Common myeloid progenitor, CD34-positive (primary cell): Measurements from ENCODE around the gene MT1B.

Experiments used
- CTCF ChIA-PET: fragments of 350-600 bp; sonication (Branson Sonifier 250); formaldehyde crosslinking; loops from one replicate; lab custom pipeline; 2021; ENCODE audit warnings: antibody characterized with exemption; lab: Charles Lee
- POLR2A ChIA-PET: fragments of 350-600 bp; sonication (Branson Sonifier 250); formaldehyde crosslinking; loops from one replicate; lab custom pipeline; 2021; ENCODE audit warnings: antibody characterized with exemption; lab: Charles Lee
- DNase-seq, 3 donors: peaks; one replicate each; pipeline versions ENCODE4 v3.0.0 to v3.0.0-alpha.2; 2013
- H3K27ac ChIP-seq, 2 experiments: 1 replicate in 1 of 2; 2 replicates in 1 of 2; pipeline ENCODE4 v1.7.0; 2013; ENCODE audit warnings: inconsistent platforms in 2 of 2, low read length in 2 of 2, mild to moderate bottlenecking in 2 of 2, low read depth in 1 of 2, moderate library complexity in 1 of 2; ENCODE audit not compliant: severe bottlenecking in 2 of 2, insufficient read depth in 1 of 2, poor library complexity in 1 of 2
- H3K27me3 ChIP-seq, 5 experiments: replicated peaks in 2 of 5; 1 replicate in 3 of 5; 2 replicates in 2 of 5; pipeline versions ENCODE4 v1.6.1 to v1.7.0; 2013; ENCODE audit warnings: low read length in 4 of 5, mild to moderate bottlenecking in 2 of 5, moderate library complexity in 2 of 5, inconsistent platforms in 1 of 5; ENCODE audit not compliant: insufficient read depth in 5 of 5, control insufficient read depth in 4 of 5
- H3K36me3 ChIP-seq, 4 experiments: 1 replicate in 2 of 4; 2 replicates in 2 of 4; pipeline versions ENCODE4 v1.6.1 to v1.7.0; 2013; ENCODE audit warnings: low read length in 3 of 4, control low read depth in 1 of 4, mild to moderate bottlenecking in 1 of 4; ENCODE audit not compliant: control insufficient read depth in 4 of 4, insufficient read depth in 4 of 4
- H3K4me1 ChIP-seq, 4 experiments: 1 replicate in 3 of 4; 2 replicates in 1 of 4; pipeline versions ENCODE4 v1.6.1 to v1.7.1; 2013; ENCODE audit warnings: low read length in 3 of 4, mild to moderate bottlenecking in 3 of 4, control low read depth in 1 of 4, inconsistent platforms in 1 of 4, moderate library complexity in 1 of 4; ENCODE audit not compliant: control insufficient read depth in 4 of 4, insufficient read depth in 4 of 4; ENCODE audit errors: control extremely low read depth in 1 of 4
- H3K4me3 ChIP-seq, 7 experiments: 1 replicate in 4 of 7; 2 replicates in 3 of 7; pipeline versions ENCODE4 v1.5.1 to v1.7.0; 2013; ENCODE audit warnings: mild to moderate bottlenecking in 7 of 7, low read length in 6 of 7, moderate library complexity in 6 of 7, inconsistent platforms in 2 of 7, low read depth in 2 of 7, control low read depth in 1 of 7; ENCODE audit not compliant: insufficient read depth in 4 of 7, control insufficient read depth in 1 of 7; ENCODE audit errors: extremely low read depth in 1 of 7
- H3K9me3 ChIP-seq, 5 experiments: 1 replicate in 4 of 5; 2 replicates in 1 of 5; pipeline versions ENCODE4 v1.6.1 to v1.7.1; 2013; ENCODE audit warnings: low read length in 4 of 5, mild to moderate bottlenecking in 2 of 5, inconsistent platforms in 1 of 5, low read depth in 1 of 5, moderate library complexity in 1 of 5; ENCODE audit not compliant: control insufficient read depth in 4 of 5, insufficient read depth in 2 of 5; ENCODE audit errors: control extremely low read depth in 1 of 5
- WGBS: methylation state at CpG from one replicate; pipeline ENCODE4 v1.1.5; 2013; ENCODE audit not compliant: insufficient coverage; 5-methylcytosine and 5-hydroxymethylcytosine counted together

MT1B gene

GRCh38 chr16:56690420-56691122, 38.9 kb downstream of the MT1B start:
- Histone ChIP-seq H3K36me3 (no peaks in the 10 kb centered on the region), H3K27me3 (peaks cover 0 to 7% (median 1%) of the 10 kb centered on the region in 5 experiments), H3K27ac (no peak overlapping the region), H3K4me1 (no peaks in the 10 kb centered on the region), H3K4me3 (no peak overlapping the region), H3K9me3 (peaks cover 0 to 11% (median 9%) of the 10 kb centered on the region in 5 experiments)
- ChIA-PET POLR2A (no interaction called here), CTCF (no interaction called here)
- no peak for DNase-seq
- WGBS: 100% methylated on average over 2 of the region's 4 CpGs

- Histone ChIP-seq H3K27ac (no peak overlapping the region), H3K36me3 (no peaks in the 10 kb centered on the region), H3K4me1 (no peaks in the 10 kb centered on the region), H3K27me3 (peaks cover 0 to 4% (median 0%) of the 10 kb centered on the region in 5 experiments), H3K9me3 (peaks cover 0 to 5% (median 3%) of the 10 kb centered on the region in 5 experiments), H3K4me3 (no peak overlapping the region)
- no peak for DNase-seq
- POLR2A ChIA-PET: no interaction called here
- WGBS: 100% methylated on average over 2 of the region's 4 CpGs
- CTCF ChIA-PET: no interaction called here
Observed at GRCh38 chr16:56691885-56692284, 40.2 kb downstream of the MT1B start.

- Histone ChIP-seq H3K36me3 (no peaks in the 10 kb centered on the region), H3K4me3 (no peak overlapping the region), H3K27me3 (peaks cover 0 to 3% (median 0%) of the 10 kb centered on the region in 5 experiments), H3K27ac (no peak overlapping the region), H3K9me3 (peaks cover 0 to 12% (median 4%) of the 10 kb centered on the region in 5 experiments), H3K4me1 (no peaks in the 10 kb centered on the region)
- ChIA-PET POLR2A (interaction anchor here (0.8 kb wide), 1 partner anchor 13 kb away, joined by 3 read pairs; no protein-coding TSS in a partner anchor), CTCF (interaction anchor here (1.0 kb wide), 2 partner anchors 11 to 91 kb away, joined by 3 to 4 read pairs; no protein-coding TSS in a partner anchor)
- DNase-seq: no peak
- WGBS: 67% methylated on average over 1 of the region's 1 CpG
Observed at GRCh38 chr16:56695246-56695645, 43.6 kb downstream of the MT1B start.

- no peaks in the 10 kb centered on the region for H3K4me1 ChIP-seq
- no peak overlapping the region for H3K27ac ChIP-seq
- peaks cover 0 to 3% (median 0%) of the 10 kb centered on the region in 5 experiments for H3K27me3 ChIP-seq
- DNase-seq: no peak
- peaks cover 0 to 12% (median 4%) of the 10 kb centered on the region in 5 experiments for H3K9me3 ChIP-seq
- ChIA-PET CTCF (interaction anchor here (0.7 to 2.4 kb wide), 10 partner anchors 20 to 121 kb away, joined by 3 to 8 read pairs (median 4); no protein-coding TSS in a partner anchor), POLR2A (no interaction called here)
- no peaks in the 10 kb centered on the region for H3K36me3 ChIP-seq
- 93% methylated on average over 5 of the region's 5 CpGs for WGBS
- H3K4me3 ChIP-seq: no peak overlapping the region
Observed at GRCh38 chr16:56697456-56698155, 45.9 kb downstream of the MT1B start.

GRCh38 chr16:56700195-56700594, 48.5 kb downstream of the MT1B start:
- Histone ChIP-seq H3K27ac (no peak overlapping the region), H3K9me3 (peaks cover 0 to 12% (median 4%) of the 10 kb centered on the region in 5 experiments), H3K36me3 (no peaks in the 10 kb centered on the region), H3K4me3 (no peak overlapping the region), H3K4me1 (no peaks in the 10 kb centered on the region), H3K27me3 (no peaks in the 10 kb centered on the region)
- no CpG with 5 or more reads among the region's 1 CpG for WGBS
- POLR2A ChIA-PET: no interaction called here
- DNase-seq: no peak
- CTCF ChIA-PET: interaction anchor here (0.6 to 4.6 kb wide), 8 partner anchors 10 to 187 kb away, joined by 3 to 42 read pairs (median 24); partner anchors contain the start of genes MT1G, MT1H and MT2A

- Histone ChIP-seq H3K9me3 (peaks cover 0 to 12% (median 4%) of the 10 kb centered on the region in 5 experiments), H3K27ac (no peak overlapping the region), H3K4me3 (no peak overlapping the region), H3K27me3 (no peaks in the 10 kb centered on the region), H3K36me3 (no peaks in the 10 kb centered on the region), H3K4me1 (no peaks in the 10 kb centered on the region)
- WGBS: no CpG with 5 or more reads among the region's 1 CpG
- ChIA-PET POLR2A (no interaction called here), CTCF (interaction anchor here (0.6 to 4.6 kb wide), 9 partner anchors 10 to 187 kb away, joined by 3 to 42 read pairs (median 16); partner anchors contain the start of genes MT1G, MT1H and MT2A)
- no peak for DNase-seq
Observed at GRCh38 chr16:56700631-56701030, 48.9 kb downstream of the MT1B start.
